Hepatocyte (in vitro differentiated cells): ENCODE results near the gene DBX2.

Source experiments
- CTCF ChIP-seq: fragments of 200-600 bp; sonication (generic); IDR thresholded peaks from 2 replicates; pipeline ENCODE4 v1.5.1; 2016; ENCODE audit warnings: antibody characterized with exemption, mild to moderate bottlenecking; ENCODE audit not compliant: poor library complexity
- EZH2 ChIP-seq: fragments of 200-600 bp; sonication (generic); IDR thresholded peaks from 2 replicates; pipeline ENCODE4 v1.6.1; 2016; ENCODE audit warnings: antibody characterized with exemption, mild to moderate bottlenecking, borderline replicate concordance
- EZH2phosphoT487 ChIP-seq: fragments of 200-600 bp; sonication (generic); IDR thresholded peaks from one replicate; pipeline ENCODE4 v1.6.1; 2018; ENCODE audit warnings: antibody characterized with exemption, mild to moderate bottlenecking, low read depth, moderate library complexity; ENCODE audit not compliant: unreplicated experiment, severe bottlenecking

DNA sequence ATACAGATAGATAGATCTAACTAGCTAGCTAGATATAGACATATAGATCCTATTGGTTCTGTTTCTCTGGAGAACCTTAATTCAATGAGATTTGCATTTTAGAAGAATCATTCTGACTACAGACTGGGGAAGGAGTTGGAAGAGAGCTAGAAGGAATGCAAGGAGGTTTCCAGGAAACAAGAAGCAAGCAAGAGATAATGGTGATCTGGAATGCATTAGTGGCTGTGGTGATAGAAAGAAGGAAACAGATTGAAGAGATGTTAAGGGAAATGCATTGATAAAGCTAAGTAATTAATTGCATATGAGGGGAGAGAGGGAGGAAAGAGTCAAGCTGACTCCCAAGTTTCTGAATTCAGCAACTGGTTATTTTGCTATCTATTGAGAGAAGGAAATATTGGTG, 42.7 kb downstream of the DBX2 start:
- no peak for TF ChIP-seq CTCF
- TF ChIP-seq EZH2 = no peak
- no peak for TF ChIP-seq EZH2phosphoT487
